DMS53 treated with DMSO at 0.1 percent for 48 hours (cell line): Measurements from ENCODE around the gene PRDM8.

Experiments used
- DNase-seq: peaks from one replicate; lab custom pipeline; 2025; ENCODE audit not compliant: unreplicated experiment; lab: John Stamatoyannopoulos, UW

Gene PRDM8

GRCh38 chr4:80183250-80184052 is 13.9 kb upstream of the PRDM8 start:
- DNase-seq = no peak

GRCh38 chr4:80184053-80184824 is 13.1 kb upstream of the PRDM8 start:
- DNase-seq = peak; percentile 50

- no peak for DNase-seq
These were observed 12.2 kb upstream of the PRDM8 start for GRCh38 chr4:80184825-80185756.

- no peak for DNase-seq
These were observed 11.3 kb upstream of the PRDM8 start for GRCh38 chr4:80185787-80186548.

- no peak for DNase-seq
These were observed 10.6 kb upstream of the PRDM8 start for GRCh38 chr4:80186676-80187075.

GRCh38 chr4:80187677-80188076 is 9.6 kb upstream of the PRDM8 start:
- DNase-seq = no peak

- DNase-seq = no peak
These were observed 8.9 kb upstream of the PRDM8 start for GRCh38 chr4:80188457-80188800.

GRCh38 chr4:80188801-80189458 is 8.4 kb upstream of the PRDM8 start:
- no peak for DNase-seq

- DNase-seq = no peak
These were observed 7.7 kb upstream of the PRDM8 start for GRCh38 chr4:80189581-80189955.

GRCh38 chr4:80189956-80190677 is 7.2 kb upstream of the PRDM8 start:
- no peak for DNase-seq

GRCh38 chr4:80192252-80192866 is 4.9 kb upstream of the PRDM8 start:
- DNase-seq = no peak

GRCh38 chr4:80192937-80193336 is 4.4 kb upstream of the PRDM8 start:
- DNase-seq = no peak

GRCh38 chr4:80195441-80196140 is 1.7 kb upstream of the PRDM8 start:
- no peak for DNase-seq

- DNase-seq = no peak
These were observed 913 bp upstream of the PRDM8 start for GRCh38 chr4:80196259-80196921.

GRCh38 chr4:80197601-80198440 is 518 bp downstream of the PRDM8 start:
- DNase-seq = no peak

GRCh38 chr4:80198441-80198837 is 1.1 kb downstream of the PRDM8 start:
- no peak for DNase-seq

GRCh38 chr4:80199004-80199560 is 1.8 kb downstream of the PRDM8 start:
- no peak for DNase-seq
